Iris pigment epithelial cell (primary cell): ENCODE measurements around the gene RPN2.

Source experiments
- DNase-seq: peaks from one replicate; pipeline ENCODE4 v3.0.0-alpha.2; 2011; ENCODE audit warnings: low read depth

The RPN2 gene

GRCh38 chr20:37243076-37243936 is 64.2 kb downstream of the RPN2 start:
- no peak for DNase-seq

- no peak for DNase-seq
These were observed 64.9 kb downstream of the RPN2 start for GRCh38 chr20:37243937-37244571.

GRCh38 chr20:37244572-37244957 is 65.4 kb downstream of the RPN2 start:
- no peak for DNase-seq

DNA sequence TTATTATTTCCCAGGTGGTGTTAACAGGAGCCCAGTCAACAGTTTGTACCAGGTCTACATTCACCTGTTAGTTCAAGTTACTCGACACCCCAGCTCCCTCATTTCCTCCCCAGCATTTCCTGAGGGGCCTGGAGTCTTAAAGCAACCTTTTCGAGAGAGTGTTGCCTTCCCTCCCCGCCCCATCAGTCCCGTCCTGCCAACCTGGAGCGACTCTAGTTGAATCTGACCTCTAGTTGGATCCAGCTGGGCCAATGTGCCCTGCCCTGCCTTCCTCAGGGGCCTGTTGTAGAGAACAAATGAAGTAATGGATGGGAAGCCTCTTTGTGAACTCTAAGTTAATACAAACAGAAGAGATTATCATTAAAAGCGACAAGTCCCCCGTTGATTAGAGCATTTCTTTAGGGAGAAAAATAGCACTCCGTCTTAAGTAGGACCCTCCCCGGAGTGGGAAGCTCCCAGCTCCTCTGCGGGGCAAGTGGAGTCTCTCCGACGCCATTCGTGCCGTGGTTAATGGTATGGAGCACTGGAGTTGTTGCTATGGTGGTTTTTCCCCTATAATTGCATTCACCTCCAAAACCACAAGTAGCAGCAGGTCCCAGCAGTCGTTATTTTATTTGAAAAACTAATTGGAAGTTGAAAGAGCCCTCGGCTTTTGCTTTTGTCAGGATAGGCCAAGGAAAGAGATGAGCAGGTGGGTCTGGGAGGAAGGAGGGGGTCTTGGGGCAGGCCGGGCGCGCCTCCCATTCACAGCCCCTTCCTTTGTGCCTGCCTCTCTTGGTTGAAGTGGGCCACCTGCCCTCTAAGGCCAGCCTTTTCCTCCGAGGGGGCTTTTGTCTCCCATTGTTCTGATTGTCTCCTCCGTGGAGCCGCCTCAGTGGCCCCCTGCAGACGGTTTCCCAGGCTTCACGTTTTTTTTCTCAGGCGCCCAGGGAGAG is 66.4 kb downstream of the RPN2 start:
- DNase-seq: no peak

GRCh38 chr20:37246736-37247135 is 67.6 kb downstream of the RPN2 start:
- DNase-seq: no peak

DNA sequence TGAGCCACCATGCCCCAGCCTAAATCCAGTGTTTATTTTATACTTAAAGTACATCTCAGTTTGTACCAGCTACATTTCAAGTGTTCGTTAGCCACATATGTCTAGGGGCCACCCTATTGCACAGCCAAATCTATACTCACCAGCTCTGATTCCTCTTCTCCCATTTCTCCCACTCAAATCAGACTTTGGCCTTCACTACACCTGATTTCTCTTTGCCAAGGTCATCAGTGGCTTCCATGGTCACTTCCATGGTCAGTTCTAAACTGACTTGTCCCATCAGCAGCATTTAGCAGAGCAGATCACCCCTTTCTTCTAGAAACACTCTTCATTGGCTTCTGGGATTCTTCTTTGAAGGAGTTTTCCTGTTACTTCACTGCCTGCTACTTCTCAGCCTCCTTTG is 68.4 kb downstream of the RPN2 start:
- DNase-seq: no peak

DNA sequence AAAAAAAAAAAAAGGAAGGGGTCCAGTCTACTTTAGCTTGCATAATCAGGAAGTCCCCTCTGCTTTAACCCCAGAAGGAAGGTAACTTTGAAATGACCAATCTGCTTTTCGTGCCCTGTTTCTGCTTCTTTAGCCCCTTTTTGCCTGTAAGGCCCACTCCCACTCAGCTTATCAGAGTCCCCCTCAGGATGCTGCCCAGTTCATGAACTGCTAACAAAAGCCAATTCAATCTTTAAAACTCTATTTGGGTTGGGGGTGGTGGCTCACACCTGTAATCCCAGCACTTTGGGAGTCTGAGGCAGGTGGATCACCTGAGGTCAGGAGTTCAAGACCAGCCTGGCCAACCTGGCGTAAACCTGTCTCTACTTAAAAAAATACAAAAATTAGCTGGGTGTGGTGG is 70.2 kb downstream of the RPN2 start:
- DNase-seq: no peak

DNA sequence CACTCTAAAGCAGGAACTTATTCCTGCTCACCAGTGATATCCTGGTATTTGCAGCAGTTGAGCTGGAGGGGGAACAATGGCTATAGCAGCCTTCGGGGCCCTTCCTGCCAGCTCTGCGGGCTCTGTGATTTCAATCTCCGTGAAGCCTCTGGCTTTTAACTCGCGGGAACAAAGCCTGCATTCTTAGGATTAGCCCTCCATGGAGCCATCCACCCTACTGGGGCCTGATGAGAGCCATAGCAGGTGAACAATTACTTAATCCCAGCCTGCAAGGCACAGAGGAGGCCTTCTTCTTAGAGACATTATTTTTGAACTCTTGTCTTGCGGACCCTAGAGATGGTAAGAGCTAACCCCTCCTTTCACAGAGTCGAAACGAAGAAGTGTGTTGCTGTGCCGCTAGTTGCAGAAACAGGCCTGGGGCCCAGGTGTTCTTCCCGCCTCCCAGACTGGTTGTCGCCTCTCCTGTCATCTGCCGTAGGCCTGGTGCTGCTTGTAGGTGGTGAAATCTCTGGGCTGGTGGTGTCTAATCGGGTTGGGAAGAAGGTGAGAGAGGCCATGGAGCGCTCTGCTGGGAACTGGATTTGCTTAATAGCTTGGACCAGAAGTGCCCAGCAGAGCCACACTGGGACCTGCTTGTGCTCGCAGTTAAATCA is 72.8 kb downstream of the RPN2 start:
- no peak for DNase-seq

- no peak for DNase-seq
These were observed 74.0 kb downstream of the RPN2 start for GRCh38 chr20:37253087-37253486.

GRCh38 chr20:37254114-37254878 is 75.2 kb downstream of the RPN2 start:
- no peak for DNase-seq

- no peak for DNase-seq
These were observed 77.2 kb downstream of the RPN2 start for GRCh38 chr20:37256286-37256685.

GRCh38 chr20:37257530-37257929 is 78.4 kb downstream of the RPN2 start:
- DNase-seq: no peak

- no peak for DNase-seq
These were observed 78.9 kb downstream of the RPN2 start for GRCh38 chr20:37257988-37258387.

GRCh38 chr20:37259031-37259430 is 79.9 kb downstream of the RPN2 start:
- no peak for DNase-seq

DNA sequence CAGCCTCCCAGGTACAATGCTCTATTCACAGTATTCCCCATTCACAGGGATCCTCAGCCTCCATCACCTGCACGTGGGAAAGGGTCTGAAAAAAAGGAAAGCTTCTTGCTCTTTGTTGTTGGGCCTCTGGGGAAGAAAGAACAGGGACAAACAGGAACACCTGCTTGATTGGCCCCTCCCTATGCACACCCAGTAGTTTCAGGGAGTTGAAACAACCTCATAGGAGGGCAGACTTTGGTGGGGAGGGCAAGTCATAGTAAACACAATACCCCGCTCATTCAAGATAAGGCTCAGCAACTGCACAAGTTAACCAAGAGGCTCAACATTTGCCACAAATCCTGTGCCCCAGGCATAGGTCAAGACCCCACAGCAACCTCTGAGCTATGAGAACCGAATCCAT is 80.7 kb downstream of the RPN2 start:
- DNase-seq: no peak

GRCh38 chr20:37260923-37261322 is 81.8 kb downstream of the RPN2 start:
- DNase-seq: no peak

DNA sequence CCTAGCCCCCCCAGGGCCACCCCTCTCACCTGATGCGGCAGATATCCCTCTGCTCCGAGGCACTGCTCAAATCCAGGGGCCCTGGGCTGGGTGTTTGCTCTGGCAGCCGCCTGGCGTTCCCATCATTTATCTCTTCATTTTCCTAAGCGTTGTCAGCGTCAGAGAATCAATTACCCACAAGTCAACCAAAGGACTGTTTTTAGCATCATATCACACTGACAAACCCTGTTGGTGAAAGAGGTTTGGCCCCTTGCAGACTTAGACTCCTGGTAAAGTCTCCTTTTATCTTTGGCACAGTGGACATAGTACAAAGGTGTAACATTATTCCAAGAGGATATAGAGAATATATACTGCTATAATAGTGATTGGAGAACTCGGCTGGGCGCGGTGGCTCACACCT is 82.6 kb downstream of the RPN2 start, which contains the start of gene GHRH:
TSS of gene GHRH (minus strand) at position 101 of the 400 bp plus-strand sequence. CDS start 4,925 bp downstream, outside the sequence.
- no peak for DNase-seq

DNA sequence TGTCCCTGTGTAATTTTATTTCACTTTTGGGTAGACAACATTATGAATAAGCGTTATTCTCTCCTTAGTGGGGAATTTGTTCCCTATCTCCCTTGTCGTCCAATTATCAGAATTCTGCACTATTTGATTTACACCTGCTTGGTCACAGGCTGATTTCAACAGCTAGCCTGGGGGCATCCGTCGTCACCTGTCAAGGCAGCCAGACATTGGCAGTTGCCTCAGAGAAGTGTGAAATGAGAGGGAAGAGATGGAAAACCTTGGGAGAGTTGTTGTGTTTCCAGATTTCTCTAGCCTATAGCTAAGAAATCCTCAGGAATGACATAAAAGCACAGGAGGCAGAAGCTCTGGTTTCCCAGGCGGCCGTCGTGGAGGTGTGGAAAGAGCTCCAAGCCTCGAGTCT is 83.4 kb downstream of the RPN2 start:
- no peak for DNase-seq

DNA sequence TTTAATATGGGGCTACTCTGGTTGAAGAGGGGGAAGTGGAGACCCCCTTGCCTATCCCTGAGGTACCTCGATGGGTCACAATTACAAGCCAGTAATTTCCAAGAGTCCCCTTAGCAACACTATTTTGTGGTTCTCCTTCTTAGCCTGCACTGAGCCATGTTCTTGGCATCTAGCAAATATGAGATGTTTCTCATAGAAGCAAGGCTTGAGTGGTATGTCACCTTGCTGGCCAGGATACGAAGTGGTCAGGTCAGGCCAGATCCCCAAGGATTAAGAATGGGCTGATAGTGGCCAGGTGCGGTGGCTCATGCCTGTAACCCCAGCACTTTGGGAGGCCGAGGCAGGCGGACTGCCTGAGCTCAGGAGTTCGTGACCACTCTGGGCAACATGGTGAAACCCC is 84.6 kb downstream of the RPN2 start:
- no peak for DNase-seq

- DNase-seq: no peak
These were observed 86.0 kb downstream of the RPN2 start for GRCh38 chr20:37265152-37265551.
